ENCODE results near the gene CDH26.

The CDH26 gene

GRCh38 chr20:60024801-60025200, 66.6 kb downstream of the CDH26 start:
- no peak for DNase-seq (ENCODE audit: extremely low read depth, low read depth)
- no peak for TF ChIP-seq CTCF (IDR thresholded peaks at IDR 0.05; ENCODE audit: low read depth, low read length)

DNA sequence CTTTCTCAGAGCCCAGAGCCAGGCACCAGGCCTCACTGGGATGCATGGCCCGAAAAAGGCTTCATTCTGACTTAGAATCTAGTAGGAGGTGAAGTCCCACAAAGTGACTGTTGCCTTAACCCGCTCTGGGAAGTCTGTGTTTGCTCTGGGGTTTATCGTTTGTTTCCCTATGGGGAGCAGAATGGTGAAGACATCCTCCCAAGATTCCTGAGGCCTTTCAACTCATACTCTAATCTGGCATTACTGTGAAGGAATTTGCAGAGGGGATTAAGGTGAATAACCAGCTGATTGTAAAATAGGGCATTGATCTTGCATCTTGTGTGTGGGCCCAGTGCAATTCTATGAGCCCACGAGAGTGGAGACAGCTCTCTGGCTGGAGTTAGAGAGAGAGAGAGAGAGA, 67.8 kb downstream of the CDH26 start:
- TF ChIP-seq CTCF (IDR thresholded peaks at IDR 0.05; ENCODE audit: low read depth, low read length): no peak
- DNase-seq (ENCODE audit: extremely low read depth, low read depth): no peak

GRCh38 chr20:60030471-60030870, 72.2 kb downstream of the CDH26 start:
- TF ChIP-seq CTCF (IDR thresholded peaks at IDR 0.05; ENCODE audit: low read depth, low read length): no peak
- no peak for DNase-seq (ENCODE audit: extremely low read depth, low read depth)

DNA sequence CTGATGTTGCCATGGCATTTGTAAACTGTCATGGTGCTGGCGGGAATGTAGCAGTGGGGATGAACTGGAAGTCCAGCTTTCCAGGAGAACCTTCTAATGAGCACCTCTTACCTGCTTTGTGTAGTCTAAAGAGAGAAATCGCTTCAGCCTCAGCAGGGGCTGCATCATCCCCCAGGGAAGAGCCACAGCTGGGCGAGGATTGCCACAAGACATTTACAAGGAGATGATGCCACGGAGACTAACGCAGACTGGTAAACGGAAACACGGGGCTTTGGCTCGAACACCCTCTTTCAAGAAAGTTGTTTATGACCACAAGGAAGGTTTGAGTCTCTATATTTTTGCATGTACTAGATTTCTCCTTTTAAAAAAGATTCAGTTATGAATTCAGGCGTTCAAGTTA, 72.9 kb downstream of the CDH26 start:
- no peak for DNase-seq (ENCODE audit: extremely low read depth, low read depth)
- TF ChIP-seq CTCF (IDR thresholded peaks at IDR 0.05; ENCODE audit: low read depth, low read length): no peak

DNA sequence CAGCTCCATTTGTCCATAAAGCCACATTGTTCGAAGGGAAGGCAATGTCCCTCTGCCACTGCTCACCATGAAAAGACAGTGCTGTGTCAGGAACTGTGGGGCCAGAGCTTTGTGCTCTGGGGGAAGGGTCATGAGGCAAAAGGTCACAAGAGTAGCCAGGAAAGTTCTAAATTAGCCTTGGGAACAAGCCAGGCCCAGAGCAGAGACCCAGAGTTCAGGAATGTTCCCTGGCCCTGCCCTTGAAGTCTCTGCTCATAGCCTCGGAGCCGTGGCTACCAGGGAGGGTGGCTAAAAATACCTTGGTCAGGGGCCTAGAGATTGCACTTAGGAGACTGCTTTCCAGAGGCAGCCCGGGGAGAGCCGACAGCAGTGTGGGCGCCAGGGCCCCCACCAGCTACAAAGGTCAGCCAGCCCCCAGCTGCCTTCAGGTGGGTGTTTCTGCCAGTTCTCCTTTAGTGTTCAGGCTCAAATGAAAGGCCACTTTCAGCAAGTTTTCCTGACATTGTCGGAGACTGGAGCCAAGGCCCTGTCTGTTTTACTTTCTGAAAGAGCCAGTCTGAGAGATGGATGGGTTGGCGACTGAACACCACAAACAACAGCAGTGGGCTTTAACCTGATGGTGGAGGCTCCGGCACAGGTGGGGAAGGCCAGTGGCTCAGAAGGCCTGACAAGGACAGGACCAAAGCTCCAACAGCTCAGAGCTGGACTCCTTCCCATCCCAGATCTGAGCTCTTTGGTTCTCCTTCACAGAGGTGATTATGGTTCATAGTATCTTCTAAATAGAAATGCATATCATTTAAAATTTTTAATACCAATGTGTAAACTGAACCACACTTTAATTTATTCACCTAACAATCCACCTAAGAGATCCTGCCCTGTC, 76.2 kb downstream of the CDH26 start:
- DNase-seq (ENCODE audit: extremely low read depth, low read depth): no peak
- TF ChIP-seq CTCF (IDR thresholded peaks at IDR 0.05; ENCODE audit: low read depth, low read length): no peak

- TF ChIP-seq CTCF (IDR thresholded peaks at IDR 0.05; ENCODE audit: low read depth, low read length): no peak
- DNase-seq (ENCODE audit: extremely low read depth, low read depth): no peak
These were observed 77.3 kb downstream of the CDH26 start for GRCh38 chr20:60035486-60035885.

GRCh38 chr20:60036346-60036745, 78.1 kb downstream of the CDH26 start:
- no peak for TF ChIP-seq CTCF (IDR thresholded peaks at IDR 0.05; ENCODE audit: low read depth, low read length)
- no peak for DNase-seq (ENCODE audit: extremely low read depth, low read depth)
